Fibroblast of lung (primary cell): ENCODE results near the gene SSR2.

Source experiments
- EZH2 ChIP-seq: IDR thresholded peaks from 2 replicates; pipeline ENCODE4 v1.5.1; 2012; ENCODE audit warnings: low read length, control low read depth, mild to moderate bottlenecking; ENCODE audit errors: missing control alignments
- TF ChIP-seq, protein P1 (sequence below), 2 donors: IDR thresholded peaks in 1 of 2; conservative IDR thresholded peaks in 1 of 2; 1 replicate in 1 of 2; 2 replicates in 1 of 2; pipeline ENCODE4 v1.5.1; 2011 to 2012; ENCODE audit warnings: low read length in 2 of 2, control low read depth in 1 of 2, inconsistent platforms in 1 of 2, low read depth in 1 of 2, mild to moderate bottlenecking in 1 of 2

DNA sequence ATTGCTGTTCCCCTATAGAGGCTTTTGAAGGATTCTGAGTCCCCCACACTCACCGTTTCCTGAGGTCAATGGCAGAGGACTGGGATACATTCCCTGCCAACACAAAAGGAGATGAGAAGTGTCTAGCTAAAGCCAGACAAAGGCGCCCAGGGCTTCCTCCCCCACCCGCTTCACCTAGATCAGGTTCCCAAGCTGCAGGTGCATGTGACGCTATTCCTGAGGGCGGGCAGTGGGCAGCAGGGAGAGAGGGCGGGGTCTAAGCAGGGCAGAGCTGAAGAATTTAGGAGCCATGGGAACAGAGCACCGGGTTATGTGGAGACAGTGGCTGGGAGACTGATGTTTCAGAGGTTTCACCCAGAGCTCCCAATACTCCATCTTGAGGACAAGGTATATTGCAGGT lies 36.4 kb downstream of the SSR2 start:
- TF ChIP-seq, protein P1, sequence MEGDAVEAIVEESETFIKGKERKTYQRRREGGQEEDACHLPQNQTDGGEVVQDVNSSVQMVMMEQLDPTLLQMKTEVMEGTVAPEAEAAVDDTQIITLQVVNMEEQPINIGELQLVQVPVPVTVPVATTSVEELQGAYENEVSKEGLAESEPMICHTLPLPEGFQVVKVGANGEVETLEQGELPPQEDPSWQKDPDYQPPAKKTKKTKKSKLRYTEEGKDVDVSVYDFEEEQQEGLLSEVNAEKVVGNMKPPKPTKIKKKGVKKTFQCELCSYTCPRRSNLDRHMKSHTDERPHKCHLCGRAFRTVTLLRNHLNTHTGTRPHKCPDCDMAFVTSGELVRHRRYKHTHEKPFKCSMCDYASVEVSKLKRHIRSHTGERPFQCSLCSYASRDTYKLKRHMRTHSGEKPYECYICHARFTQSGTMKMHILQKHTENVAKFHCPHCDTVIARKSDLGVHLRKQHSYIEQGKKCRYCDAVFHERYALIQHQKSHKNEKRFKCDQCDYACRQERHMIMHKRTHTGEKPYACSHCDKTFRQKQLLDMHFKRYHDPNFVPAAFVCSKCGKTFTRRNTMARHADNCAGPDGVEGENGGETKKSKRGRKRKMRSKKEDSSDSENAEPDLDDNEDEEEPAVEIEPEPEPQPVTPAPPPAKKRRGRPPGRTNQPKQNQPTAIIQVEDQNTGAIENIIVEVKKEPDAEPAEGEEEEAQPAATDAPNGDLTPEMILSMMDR (conservative IDR thresholded peaks at IDR 0.05 in 1 of 2, IDR thresholded peaks at IDR 0.05 in 1 of 2; ENCODE audit: low read depth in 1 of 2, low read length in 2 of 2) = no peak
- no peak for TF ChIP-seq EZH2
